Ascending aorta (tissue), 2 donors: ENCODE results near the gene DYDC2. TPM values are rescaled to one million over a fixed set of nuclear protein-coding genes. Genes with fewer than 3 reads are reported as not detected.

ENCODE experiments used
- DNase-seq, 2 donors: peaks; one replicate each; pipeline ENCODE4 v3.0.0-alpha.2; 2019; ENCODE audit warnings: low spot score in 2 of 2
- H3K27ac ChIP-seq, 2 donors: fragments of 200-600 bp; sonication (generic); one replicate each; pipeline ENCODE4 v1.5.1; 2016 to 2017; ENCODE audit warnings: mild to moderate bottlenecking in 1 of 2
- H3K27me3 ChIP-seq: fragments of 200-600 bp; sonication (generic); one replicate; pipeline ENCODE4 v1.5.1; 2017
- H3K36me3 ChIP-seq, 2 donors: fragments of 200-600 bp; sonication (generic); one replicate each; pipeline ENCODE4 v1.5.1; 2016
- H3K4me1 ChIP-seq, 2 donors: fragments of 200-600 bp; sonication (generic); one replicate each; pipeline ENCODE4 v1.5.1; 2016 to 2017; ENCODE audit warnings: mild to moderate bottlenecking in 1 of 2
- H3K4me3 ChIP-seq, 2 donors: fragments of 200-600 bp; sonication (generic); one replicate each; pipeline ENCODE4 v1.5.1; 2016 to 2017; ENCODE audit warnings: mild to moderate bottlenecking in 1 of 2
- H3K9me3 ChIP-seq, 2 donors: fragments of 200-600 bp; sonication (generic); one replicate each; pipeline ENCODE4 v1.5.1; 2016
- CTCF ChIP-seq, 3 experiments: fragments of 200-600 bp in 2 of 3; fragments of 450-650 bp in 1 of 3; sonication (generic) in 2 of 3; IDR thresholded peaks; one replicate each; pipeline ENCODE4 v1.5.1; 2016 to 2019; ENCODE audit warnings: antibody characterized with exemption in 3 of 3, mild to moderate bottlenecking in 1 of 3, moderate library complexity in 1 of 3
- intact Hi-C: fragments of 100-400 bp; cut with DNase I; formaldehyde crosslinking; loops from one replicate; pipeline ENCODE4 v1.15.1; 2023
- total RNA-seq: library from RNA; depleted of rRNA; stranded (reverse); fragments of >200 nt; gene quantifications from one replicate; pipeline ENCODE4 v1.1.0, GENCODE V29; 2016

The DYDC2 gene
- total RNA-seq, 1 donor from 2014 or later: not detected

DNA sequence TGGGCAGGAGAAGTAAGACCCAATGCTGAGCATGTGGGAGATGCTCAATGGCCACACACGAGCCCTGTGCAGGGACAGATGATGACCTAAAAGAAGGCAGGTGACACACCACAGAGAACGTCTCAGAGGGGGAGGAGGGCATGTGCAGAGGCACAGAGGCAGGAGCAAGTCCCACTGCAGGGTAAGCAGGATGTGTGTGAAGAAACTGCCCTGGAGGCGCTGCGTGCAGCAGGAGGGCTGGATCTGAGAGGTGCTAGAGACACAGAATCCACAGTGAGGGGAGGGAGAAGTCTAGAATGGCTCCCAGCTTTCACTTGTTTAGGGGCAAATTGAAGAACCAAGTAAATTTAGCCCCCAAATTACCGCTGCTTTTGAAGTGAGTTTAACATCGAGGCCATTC is 14.9 kb downstream of the DYDC2 start:
- H3K9me3 ChIP-seq: peaks cover 0 to 9% of the 10 kb centered on the region in 2 donors
- H3K4me1 ChIP-seq: no peaks in the 10 kb centered on the region
- intact Hi-C loops: no loop called here
- H3K36me3 ChIP-seq: no peaks in the 10 kb centered on the region
- H3K27me3 ChIP-seq: no peaks in the 10 kb centered on the region
- H3K4me3 ChIP-seq: no peak overlapping the region
- no peak overlapping the region for H3K27ac ChIP-seq
- DNase-seq: no peak
- TF ChIP-seq CTCF (IDR thresholded peaks at IDR 0.05): no peak

DNA sequence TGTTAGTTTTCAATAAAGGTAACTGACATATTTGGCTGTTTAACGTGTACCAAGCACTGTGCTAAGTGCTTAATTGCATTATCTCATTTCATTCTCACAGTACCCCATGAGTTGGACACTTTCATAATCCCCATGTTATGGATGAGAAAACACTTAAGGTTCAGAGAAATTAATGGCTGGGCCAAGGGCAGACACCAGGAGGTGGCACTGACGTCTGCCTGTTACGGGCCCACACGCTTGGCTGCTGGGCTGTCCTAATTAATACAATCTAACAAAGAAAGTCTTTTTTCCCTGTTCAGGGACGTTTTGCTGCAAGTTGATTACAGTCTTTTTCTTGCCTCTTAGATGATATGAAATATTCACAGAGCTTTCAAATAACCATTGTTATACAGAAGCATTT is 16.1 kb downstream of the DYDC2 start:
- H3K27me3 ChIP-seq: no peaks in the 10 kb centered on the region
- TF ChIP-seq CTCF (IDR thresholded peaks at IDR 0.05): no peak
- intact Hi-C loops: no loop called here
- H3K27ac ChIP-seq: no peak overlapping the region
- H3K36me3 ChIP-seq: no peaks in the 10 kb centered on the region
- no peaks in the 10 kb centered on the region for H3K4me1 ChIP-seq
- no peak overlapping the region for H3K4me3 ChIP-seq
- H3K9me3 ChIP-seq: peaks cover 0 to under 1% of the 10 kb centered on the region in 2 donors
- no peak for DNase-seq

DNA sequence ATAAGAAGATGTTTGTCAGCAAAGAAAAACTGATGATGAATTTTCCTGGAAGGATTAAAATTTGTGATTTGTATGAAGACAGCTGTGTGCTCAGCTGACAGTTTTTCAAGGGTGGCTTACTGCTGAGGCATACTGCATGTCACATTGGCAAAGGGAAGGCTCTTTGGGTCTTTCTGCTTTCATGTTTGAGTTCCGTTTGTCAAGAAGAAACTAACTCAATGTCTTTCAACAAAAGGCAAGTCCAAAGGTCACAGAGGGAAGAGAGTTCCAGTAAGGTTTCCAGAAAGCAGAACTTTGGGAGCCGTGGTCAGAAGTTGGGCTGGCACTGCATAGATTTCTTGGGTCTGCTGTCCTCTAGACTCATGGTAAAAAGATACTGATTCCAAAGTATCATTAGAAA is 16.9 kb downstream of the DYDC2 start:
- no peak for DNase-seq
- Histone ChIP-seq H3K4me1 (no peaks in the 10 kb centered on the region), H3K4me3 (no peak overlapping the region), H3K27ac (no peak overlapping the region), H3K9me3 (no peaks in the 10 kb centered on the region), H3K36me3 (no peaks in the 10 kb centered on the region), H3K27me3 (no peaks in the 10 kb centered on the region)
- intact Hi-C loops: no loop called here
- no peak for TF ChIP-seq CTCF (IDR thresholded peaks at IDR 0.05)

DNA sequence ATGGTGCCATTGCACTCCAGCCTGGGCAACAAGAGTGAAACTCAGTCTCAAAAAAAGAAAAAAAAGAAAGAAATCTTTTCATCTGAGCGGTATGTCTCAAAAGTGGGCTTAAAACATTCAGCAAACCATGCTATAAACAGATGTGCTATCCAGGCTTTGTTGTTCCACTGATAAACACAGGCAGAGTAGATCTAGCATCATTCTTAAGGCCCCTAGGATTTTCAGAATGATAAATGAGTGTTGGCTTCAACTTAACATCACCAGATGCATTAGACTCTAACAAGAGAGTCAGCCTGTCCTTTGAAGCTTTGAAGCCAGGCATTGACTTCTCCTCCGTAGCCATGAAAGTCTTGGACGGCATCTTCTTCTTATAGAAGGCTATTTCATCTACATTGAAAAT is 23.1 kb downstream of the DYDC2 start:
- H3K36me3 ChIP-seq: no peaks in the 10 kb centered on the region

DNA sequence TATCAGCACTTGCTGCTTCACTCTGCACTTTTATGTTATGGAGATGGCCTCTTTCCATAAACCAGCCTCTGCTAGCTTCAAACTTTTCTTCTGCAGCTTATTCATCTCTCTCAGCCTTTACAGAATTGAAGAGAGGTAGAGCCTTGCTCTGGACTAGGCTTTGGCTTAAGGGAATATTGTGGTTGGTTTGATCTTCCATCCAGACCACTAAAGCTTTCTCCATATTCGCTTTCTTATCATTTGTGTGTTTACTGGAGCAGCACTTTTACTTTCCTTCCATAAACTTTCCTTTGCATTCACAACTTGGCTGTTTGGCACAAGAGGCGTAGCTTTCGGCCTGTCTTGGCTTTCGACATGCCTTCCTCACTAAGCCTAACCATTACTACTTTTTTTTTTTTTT is 23.6 kb downstream of the DYDC2 start:
- no peak for TF ChIP-seq CTCF (IDR thresholded peaks at IDR 0.05)
- intact Hi-C loops: loop anchor here (5.0 kb wide), 1 partner anchor 62 kb away; no protein-coding TSS in a partner anchor

More for the DNA sequence above, 23.1 kb downstream of the DYDC2 start:
- no peaks in the 10 kb centered on the region for H3K4me1 ChIP-seq
- DNase-seq: no peak
- H3K27ac ChIP-seq: no peak overlapping the region
- no peak for TF ChIP-seq CTCF (IDR thresholded peaks at IDR 0.05)
- no peaks in the 10 kb centered on the region for H3K27me3 ChIP-seq
- no peaks in the 10 kb centered on the region for H3K9me3 ChIP-seq
- intact Hi-C loops: loop anchor here (5.0 kb wide), 1 partner anchor 63 kb away; no protein-coding TSS in a partner anchor
- H3K4me3 ChIP-seq: no peak overlapping the region

DNA sequence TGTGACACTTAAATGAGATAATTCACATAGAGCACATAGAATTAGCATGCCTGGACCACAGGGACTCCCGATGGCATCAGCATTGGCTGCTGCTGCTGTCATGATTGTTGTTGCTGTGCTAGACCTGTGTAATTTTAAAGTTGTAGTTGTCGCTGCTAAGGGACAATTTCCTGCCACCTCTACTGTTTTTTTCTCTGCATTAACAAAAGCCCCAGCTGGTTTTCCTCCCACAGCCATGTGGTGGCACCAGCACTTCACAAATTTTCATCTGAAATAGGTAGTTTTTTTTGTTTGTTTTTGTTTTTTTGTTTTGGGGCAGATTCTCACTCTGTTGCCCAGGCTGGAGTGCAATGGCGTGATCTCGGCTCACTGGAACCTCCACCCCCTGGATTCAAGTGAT is 26.4 kb downstream of the DYDC2 start:
- no peak for DNase-seq
- Histone ChIP-seq H3K9me3 (no peaks in the 10 kb centered on the region), H3K36me3 (no peaks in the 10 kb centered on the region), H3K27me3 (no peaks in the 10 kb centered on the region), H3K27ac (no peak overlapping the region), H3K4me1 (peaks cover 4 to 23% of the 10 kb centered on the region in 2 donors), H3K4me3 (no peak overlapping the region)
- intact Hi-C loops: loop anchor here (1.0 to 5.0 kb wide), 2 partner anchors 59 to 122 kb away; no protein-coding TSS in a partner anchor
- peak; percentile 40 to 72 (median 55) for TF ChIP-seq CTCF (IDR thresholded peaks at IDR 0.05)

More for the DNA sequence above, 23.6 kb downstream of the DYDC2 start:
- H3K27me3 ChIP-seq: no peaks in the 10 kb centered on the region
- DNase-seq: no peak
- no peak overlapping the region for H3K4me3 ChIP-seq
- H3K36me3 ChIP-seq: no peaks in the 10 kb centered on the region
- H3K4me1 ChIP-seq: no peaks in the 10 kb centered on the region
- H3K9me3 ChIP-seq: no peaks in the 10 kb centered on the region
- no peak overlapping the region for H3K27ac ChIP-seq
